SK-N-SH (cell line): ENCODE results near the gene CLIC3. TPM values are rescaled to one million over a fixed set of nuclear protein-coding genes. Genes with fewer than 3 reads are reported as not detected.

Experiments used
- CTCF ChIA-PET: fragments of 300-600, 350-600 bp; formaldehyde crosslinking; extraction: SDS; loops from one replicate; lab custom pipeline; 2021; lab: Yijun Ruan, JAX
- POLR2A ChIA-PET: fragments of 350-600 bp; sonication (Branson Sonifier 250); formaldehyde crosslinking; extraction: SDS; loops from one replicate; lab custom pipeline; 2020; ENCODE audit warnings: antibody characterized with exemption, inconsistent platforms; lab: Yijun Ruan, JAX
- DNase-seq: peaks from one replicate; pipeline ENCODE4 v3.0.0; 2012
- H2AFZ ChIP-seq: fragments of 200-600 bp; sonication (generic); 2 replicates; pipeline ENCODE4 v1.8.1; 2016; ENCODE audit warnings: antibody characterized with exemption, mild to moderate bottlenecking, low read depth
- H3F3A ChIP-seq: fragments of 200-600 bp; sonication (generic); replicated peaks from 2 replicates; pipeline ENCODE3; 2016; ENCODE audit warnings: antibody characterized with exemption, mild to moderate bottlenecking; ENCODE audit not compliant: insufficient read depth
- H3K27ac ChIP-seq, 2 experiments: fragments of 200-500 bp in 1 of 2; fragments of 200-600 bp in 1 of 2; sonication (Bioruptor generic) in 1 of 2; sonication (generic), shearing (Covaris generic) in 1 of 2; 2 replicates each; pipeline versions ENCODE4 v1.5.1 to v1.6.1; 2014 to 2016; ENCODE audit warnings: low read depth in 2 of 2, inconsistent platforms in 1 of 2, low read length in 1 of 2, mild to moderate bottlenecking in 1 of 2, mixed read lengths in 1 of 2
- H3K27me3 ChIP-seq: fragments of 200-600 bp; sonication (generic), shearing (Covaris generic); 2 replicates; pipeline ENCODE4 v1.6.1; 2016; ENCODE audit warnings: mixed run types; ENCODE audit not compliant: insufficient read depth
- H3K36me3 ChIP-seq, 2 experiments: fragments of 200-500 bp in 1 of 2; fragments of 200-600 bp in 1 of 2; sonication (Bioruptor generic) in 1 of 2; sonication (generic) in 1 of 2; replicated peaks in 1 of 2; 2 replicates each; pipeline versions ENCODE3 to v1.5.1; 2014 to 2016; ENCODE audit warnings: low read length in 1 of 2, mild to moderate bottlenecking in 1 of 2; ENCODE audit not compliant: insufficient read depth in 2 of 2, control insufficient read depth in 1 of 2
- H3K4me1 ChIP-seq, 2 experiments: fragments of 200-500 bp in 1 of 2; fragments of 200-600 bp in 1 of 2; sonication (Bioruptor generic) in 1 of 2; sonication (generic), shearing (Covaris generic) in 1 of 2; 2 replicates each; pipeline versions ENCODE4 v1.5.1 to v1.6.1; 2014 to 2016; ENCODE audit warnings: low read depth in 1 of 2, low read length in 1 of 2, mixed run types in 1 of 2; ENCODE audit not compliant: insufficient read depth in 2 of 2, control insufficient read depth in 1 of 2
- H3K4me2 ChIP-seq: fragments of 200-600 bp; sonication (generic), shearing (Covaris generic); 2 replicates; pipeline ENCODE4 v1.6.1; 2017; ENCODE audit warnings: mixed run types
- H3K4me3 ChIP-seq, 2 experiments: fragments of 200-500 bp in 1 of 2; fragments of 200-600 bp in 1 of 2; sonication (Bioruptor generic) in 1 of 2; sonication (generic), shearing (Covaris generic) in 1 of 2; 2 replicates each; pipeline versions ENCODE4 v1.5.1 to v1.8.1; 2014 to 2016; ENCODE audit warnings: low read depth in 2 of 2, inconsistent platforms in 1 of 2, low read length in 1 of 2, mild to moderate bottlenecking in 1 of 2, mixed read lengths in 1 of 2, moderate library complexity in 1 of 2
- H3K79me2 ChIP-seq: fragments of 200-600 bp; sonication (generic); 2 replicates; pipeline ENCODE4 v1.8.1; 2017; ENCODE audit warnings: mild to moderate bottlenecking; ENCODE audit not compliant: insufficient read depth
- H3K9ac ChIP-seq: fragments of 200-600 bp; sonication (generic); 2 replicates; pipeline ENCODE4 v1.6.1; 2017; ENCODE audit warnings: mixed run types
- H3K9me2 ChIP-seq: fragments of 200-600 bp; sonication (generic); 2 replicates; pipeline ENCODE4 v1.6.1; 2017; ENCODE audit warnings: mixed run types
- H3K9me3 ChIP-seq: fragments of 200-600 bp; sonication (generic); 2 replicates; pipeline ENCODE4 v1.6.1; 2017; ENCODE audit warnings: mixed run types, mild to moderate bottlenecking, moderate library complexity
- H4K20me1 ChIP-seq: fragments of 200-600 bp; sonication (generic); 2 replicates; pipeline ENCODE4 v1.6.1; 2017; ENCODE audit warnings: mild to moderate bottlenecking, mixed run types; ENCODE audit not compliant: insufficient read depth
- CTCF ChIP-seq: fragments of 200-600 bp; sonication (generic); IDR thresholded peaks from 2 replicates; pipeline ENCODE4 v1.6.1; 2017; ENCODE audit warnings: antibody characterized with exemption, mild to moderate bottlenecking, moderate library complexity
- ELF1 ChIP-seq: IDR thresholded peaks from 2 replicates; pipeline ENCODE4 v1.4.0; 2012
- FOXM1 ChIP-seq: IDR thresholded peaks from 2 replicates; pipeline ENCODE4 v1.4.0; 2012; ENCODE audit warnings: low read depth, mild to moderate bottlenecking
- GABPA ChIP-seq: IDR thresholded peaks from 2 replicates; pipeline ENCODE4 v1.4.0; 2012; ENCODE audit warnings: low read depth, mild to moderate bottlenecking
- GATA2 ChIP-seq: sonication (generic); formaldehyde crosslinking; IDR thresholded peaks from 2 replicates; pipeline ENCODE4 v1.5.0; 2020; ENCODE audit warnings: mild to moderate bottlenecking, missing genetic modification reagents
- MEF2A ChIP-seq: IDR thresholded peaks from 2 replicates; pipeline ENCODE4 v1.4.0; 2012; ENCODE audit warnings: low read depth, borderline replicate concordance
- MXI1 ChIP-seq: IDR thresholded peaks from 2 replicates; pipeline ENCODE4 v1.6.1; 2012; ENCODE audit warnings: mild to moderate bottlenecking, low read depth, low read length, improper control_type of control experiment
- NFIC ChIP-seq: IDR thresholded peaks from 2 replicates; pipeline ENCODE4 v1.4.0; 2012; ENCODE audit warnings: borderline replicate concordance
- POLR2AphosphoS5 ChIP-seq: IDR thresholded peaks from 2 replicates; pipeline ENCODE4 v1.6.1; 2012; ENCODE audit warnings: low read depth, low read length
- RCOR1 ChIP-seq: fragments of 150-350 bp; IDR thresholded peaks from 2 replicates; pipeline ENCODE4 v1.6.1; 2017; ENCODE audit warnings: antibody characterized with exemption, low read length
- REST ChIP-seq: IDR thresholded peaks from 2 replicates; pipeline ENCODE4 v1.6.1; 2012; ENCODE audit warnings: mild to moderate bottlenecking, low read depth, low read length, moderate library complexity
- RFX5 ChIP-seq: IDR thresholded peaks from 2 replicates; pipeline ENCODE4 v1.6.1; 2012; ENCODE audit warnings: mild to moderate bottlenecking, improper control_type of control experiment, low read length
- RXRA ChIP-seq: IDR thresholded peaks from 2 replicates; pipeline ENCODE4 v1.4.0; 2012; ENCODE audit warnings: low read depth, mild to moderate bottlenecking, borderline replicate concordance
- SIN3A ChIP-seq: IDR thresholded peaks from 2 replicates; pipeline ENCODE4 v1.6.1; 2012; ENCODE audit warnings: low read depth, mild to moderate bottlenecking, low read length, moderate library complexity, borderline replicate concordance
- SMC3 ChIP-seq: IDR thresholded peaks from 2 replicates; pipeline ENCODE4 v1.6.1; 2012; ENCODE audit warnings: low read depth, low read length, improper control_type of control experiment
- TAF1 ChIP-seq: IDR thresholded peaks from 2 replicates; pipeline ENCODE4 v1.6.1; 2012; ENCODE audit warnings: low read depth, mild to moderate bottlenecking, low read length, moderate library complexity, borderline replicate concordance
- TEAD4 ChIP-seq: IDR thresholded peaks from 2 replicates; pipeline ENCODE4 v1.4.0; 2012; ENCODE audit warnings: mild to moderate bottlenecking, borderline replicate concordance; ENCODE audit not compliant: insufficient read depth
- USF1 ChIP-seq: IDR thresholded peaks from 2 replicates; pipeline ENCODE4 v1.4.0; 2012; ENCODE audit warnings: low read depth, borderline replicate concordance
- WGBS: methylation state at CpG from one replicate; pipeline ENCODE4 v1.1.6; 2017; ENCODE audit warnings: low lambda C conversion rate; 5-methylcytosine and 5-hydroxymethylcytosine counted together
- polyA plus RNA-seq, 3 experiments: library from polyadenylated mRNA; depleted of rRNA; stranded (reverse); fragments of >200 nt; gene quantifications; 2 replicates each; pipeline ENCODE4 v1.2.3, GENCODE V29; 2012

The CLIC3 gene
- polyA plus RNA-seq, 1 of the 3 experiments (the other 2 are of a cell fraction) = 1.0 TPM

GRCh38 chr9:136980669-136981478, 15.5 kb downstream of the CLIC3 start:
- H3K4me3 ChIP-seq = no peak overlapping the region
- 94% methylated on average over 14 of the region's 16 CpGs for WGBS
- H4K20me1 ChIP-seq = no peaks in the 10 kb centered on the region
- H3K9me3 ChIP-seq = no peaks in the 10 kb centered on the region
- ChIA-PET CTCF (interaction anchor here (1.1 to 3.6 kb wide), 4 partner anchors 10 to 54 kb away, joined by 3 to 14 read pairs (median 9); partner anchors contain the start of gene ABCA2), POLR2A (no interaction called here)
- H3K27ac ChIP-seq = no peak overlapping the region
- no peak overlapping the region for H3K4me2 ChIP-seq
- H3K9ac ChIP-seq = no peak overlapping the region
- TF ChIP-seq USF1 (no peak), NFIC (no peak), MEF2A (no peak), ELF1 (no peak), CTCF (no peak), TEAD4 (no peak), GATA2 (CRISPR knock-in tag) (no peak), RXRA (no peak)
- no peaks in the 10 kb centered on the region for H3K27me3 ChIP-seq
- H3F3A ChIP-seq = peaks cover 4% of the 10 kb centered on the region
- no peaks in the 10 kb centered on the region for H3K79me2 ChIP-seq
- H3K4me1 ChIP-seq = peaks cover 0 to 18% of the 10 kb centered on the region in 2 experiments; a peak in 1 of 4 replicates
- no peak for DNase-seq
- H3K36me3 ChIP-seq = no peaks in the 10 kb centered on the region
- H2AFZ ChIP-seq = no peak overlapping the region
- H3K9me2 ChIP-seq = no peaks in the 10 kb centered on the region

- H3K4me2 ChIP-seq = no peak overlapping the region
- H3K4me3 ChIP-seq = no peak overlapping the region
- H2AFZ ChIP-seq = no peak overlapping the region
- ChIA-PET POLR2A (no interaction called here), CTCF (interaction anchor here (1.4 to 3.6 kb wide), 2 partner anchors 49 to 55 kb away, joined by 4 to 14 read pairs; partner anchors contain the start of gene ABCA2)
- H4K20me1 ChIP-seq = no peaks in the 10 kb centered on the region
- H3K9ac ChIP-seq = no peak overlapping the region
- peaks cover 0 to 27% of the 10 kb centered on the region in 2 experiments; a peak in 1 of 4 replicates for H3K4me1 ChIP-seq
- WGBS = 89% methylated on average over 5 of the region's 26 CpGs
- H3K36me3 ChIP-seq = no peaks in the 10 kb centered on the region
- H3K27me3 ChIP-seq = no peaks in the 10 kb centered on the region
- H3K79me2 ChIP-seq = no peaks in the 10 kb centered on the region
- H3F3A ChIP-seq = peaks cover 4% of the 10 kb centered on the region
- DNase-seq = no peak
- H3K27ac ChIP-seq = no peak overlapping the region
- H3K9me2 ChIP-seq = no peaks in the 10 kb centered on the region
- no peaks in the 10 kb centered on the region for H3K9me3 ChIP-seq
- TF ChIP-seq ELF1 (no peak), FOXM1 (no peak), POLR2AphosphoS5 (no peak), REST (no peak), TAF1 (no peak), GATA2 (CRISPR knock-in tag) (no peak), RCOR1 (no peak), SIN3A (no peak), USF1 (no peak), MXI1 (no peak), RFX5 (no peak), MEF2A (no peak), GABPA (no peak), SMC3 (no peak)
These were observed 16.4 kb downstream of the CLIC3 start for GRCh38 chr9:136979769-136980587.
